Gastroesophageal sphincter (tissue), 3 donors: ENCODE data around the gene ACOT7.

ENCODE experiments used
- POLR2A ChIP-seq, 2 donors: fragments of 450-650 bp; IDR thresholded peaks; one replicate each; pipeline ENCODE4 v1.6.1; 2017; ENCODE audit warnings: antibody characterized with exemption in 2 of 2, mild to moderate bottlenecking in 2 of 2, moderate library complexity in 1 of 2
- TF ChIP-seq, protein P1 (sequence below), 4 experiments: fragments of 200-600 bp in 2 of 4; fragments of 450-650 bp in 2 of 4; sonication (generic) in 1 of 4; IDR thresholded peaks; one replicate each; pipeline ENCODE4 v1.5.1; 2017 to 2019; ENCODE audit warnings: antibody characterized with exemption in 4 of 4, mild to moderate bottlenecking in 2 of 4, moderate library complexity in 2 of 4

DNA sequence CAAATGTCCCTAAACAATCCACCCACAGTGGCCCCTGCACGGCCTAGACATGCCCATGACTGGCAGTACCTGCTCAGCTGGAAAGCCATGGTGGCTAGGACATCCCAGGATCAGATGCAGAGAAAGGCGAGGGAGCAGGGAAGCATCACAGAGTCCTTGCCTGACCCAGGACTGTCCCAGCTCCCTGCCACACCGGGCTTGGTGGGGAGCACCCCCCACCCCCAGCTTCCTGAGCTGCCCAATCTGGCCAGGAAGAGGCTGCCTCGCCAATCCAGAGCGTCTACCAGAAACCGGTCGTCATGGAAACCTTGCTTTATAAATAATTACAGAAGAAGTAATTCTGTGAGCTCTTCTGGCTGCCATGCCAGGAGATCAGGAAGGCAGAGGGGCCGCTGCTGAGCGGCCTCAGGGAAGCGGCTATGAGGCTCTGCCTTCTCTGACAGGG, 34.8 kb downstream of the ACOT7 start:
- TF ChIP-seq POLR2A (IDR thresholded peaks at IDR 0.05): no peak
- TF ChIP-seq, protein P1, sequence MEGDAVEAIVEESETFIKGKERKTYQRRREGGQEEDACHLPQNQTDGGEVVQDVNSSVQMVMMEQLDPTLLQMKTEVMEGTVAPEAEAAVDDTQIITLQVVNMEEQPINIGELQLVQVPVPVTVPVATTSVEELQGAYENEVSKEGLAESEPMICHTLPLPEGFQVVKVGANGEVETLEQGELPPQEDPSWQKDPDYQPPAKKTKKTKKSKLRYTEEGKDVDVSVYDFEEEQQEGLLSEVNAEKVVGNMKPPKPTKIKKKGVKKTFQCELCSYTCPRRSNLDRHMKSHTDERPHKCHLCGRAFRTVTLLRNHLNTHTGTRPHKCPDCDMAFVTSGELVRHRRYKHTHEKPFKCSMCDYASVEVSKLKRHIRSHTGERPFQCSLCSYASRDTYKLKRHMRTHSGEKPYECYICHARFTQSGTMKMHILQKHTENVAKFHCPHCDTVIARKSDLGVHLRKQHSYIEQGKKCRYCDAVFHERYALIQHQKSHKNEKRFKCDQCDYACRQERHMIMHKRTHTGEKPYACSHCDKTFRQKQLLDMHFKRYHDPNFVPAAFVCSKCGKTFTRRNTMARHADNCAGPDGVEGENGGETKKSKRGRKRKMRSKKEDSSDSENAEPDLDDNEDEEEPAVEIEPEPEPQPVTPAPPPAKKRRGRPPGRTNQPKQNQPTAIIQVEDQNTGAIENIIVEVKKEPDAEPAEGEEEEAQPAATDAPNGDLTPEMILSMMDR (IDR thresholded peaks at IDR 0.05): no peak
